Upper lobe of left lung (tissue), 6 donors: ENCODE results near the gene ST3GAL6. TPM values are rescaled to one million over a fixed set of nuclear protein-coding genes. Genes with fewer than 3 reads are reported as not detected.

Source experiments
- ATAC-seq, 2 donors: fragments of 200-7000 bp; cut with Tn5 transposase; one replicate each; pipeline ENCODE4 v1.9.1; 2022; ENCODE audit warnings: mild to moderate bottlenecking in 2 of 2, moderate library complexity in 2 of 2; ENCODE audit not compliant: low FRiP score in 2 of 2
- DNase-seq, 2 donors: peaks; one replicate each; pipeline ENCODE4 v3.0.0-alpha.2; 2019 to 2020
- H3K27ac ChIP-seq, 4 donors: fragments of 200-600 bp; sonication (generic); one replicate each; pipeline ENCODE4 v1.5.1; 2016 to 2019
- H3K27me3 ChIP-seq, 4 donors: fragments of 200-600 bp; sonication (generic); one replicate each; pipeline ENCODE4 v1.5.1; 2017 to 2019
- H3K36me3 ChIP-seq, 4 donors: fragments of 200-600 bp; sonication (generic); one replicate each; pipeline ENCODE4 v1.5.1; 2016 to 2019
- H3K4me1 ChIP-seq, 4 donors: fragments of 200-600 bp; sonication (generic); one replicate each; pipeline ENCODE4 v1.5.1; 2018 to 2019
- H3K4me3 ChIP-seq, 4 donors: fragments of 200-600 bp; sonication (generic); one replicate each; pipeline ENCODE4 v1.5.1; 2017 to 2019; ENCODE audit warnings: mild to moderate bottlenecking in 2 of 4, moderate library complexity in 1 of 4
- H3K9me3 ChIP-seq, 4 donors: fragments of 200-600 bp; sonication (generic); one replicate each; pipeline ENCODE4 v1.5.1; 2018 to 2019
- CTCF ChIP-seq, 6 experiments: fragments of 450-650 bp in 4 of 6; fragments of 200-600 bp in 2 of 6; sonication (generic) in 2 of 6; IDR thresholded peaks; one replicate each; pipeline ENCODE4 v1.5.1; 2016 to 2019; ENCODE audit warnings: antibody characterized with exemption in 6 of 6
- EP300 ChIP-seq, 4 donors: sonication (generic); formaldehyde crosslinking; IDR thresholded peaks; one replicate each; pipeline ENCODE4 v1.5.1; 2017; ENCODE audit warnings: antibody characterized with exemption in 4 of 4, control low read depth in 2 of 4
- POLR2A ChIP-seq, 4 donors: fragments of 450-650 bp; IDR thresholded peaks; one replicate each; pipeline ENCODE4 v1.5.1; 2016 to 2017; ENCODE audit warnings: antibody characterized with exemption in 4 of 4, mild to moderate bottlenecking in 2 of 4
- POLR2AphosphoS5 ChIP-seq, 2 donors: sonication (generic); formaldehyde crosslinking; IDR thresholded peaks; one replicate each; pipeline ENCODE4 v1.5.1; 2017; ENCODE audit warnings: antibody characterized with exemption in 2 of 2
- WGBS, 2 donors: methylation state at CpG; one replicate each; pipeline ENCODE4 v1.1.5; 2017 to 2018; 5-methylcytosine and 5-hydroxymethylcytosine counted together
- total RNA-seq, 6 donors: library from RNA; depleted of rRNA in 4 of 6; stranded (reverse); fragments of >200 nt in 4 of 6; gene quantifications; one replicate each; pipeline versions ENCODE4 v1.1.0 to v1.2.1, GENCODE V29; 2016 to 2021
- donor health status: DM: no; HTN: no; CAD: no; lungs with moderate emphysema.
- donor health status: DM: no; HTN: yes; CAD: no; lungs with severe emphysema.

The ST3GAL6 gene
- total RNA-seq, 6 donors from 2014 or later: 11.2 to 29.3 (median 24.5) TPM

DNA sequence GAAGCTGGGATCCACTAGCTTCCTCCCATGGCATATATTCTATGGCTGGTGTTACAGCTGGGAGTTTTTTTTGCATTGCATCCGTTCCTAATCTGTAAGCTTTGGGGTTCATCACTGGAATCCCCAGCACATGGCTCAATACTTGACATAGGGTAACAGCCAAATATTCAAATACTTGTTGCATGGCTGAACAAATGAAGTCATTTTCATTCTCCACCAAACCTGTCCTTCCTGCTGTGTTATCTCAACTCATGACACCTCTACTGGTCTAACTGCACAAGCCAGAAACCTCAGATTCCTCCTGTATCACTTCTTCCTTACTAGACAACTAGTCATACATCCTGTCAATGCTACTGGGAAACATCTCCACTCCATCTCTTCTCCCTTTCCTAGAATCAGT is 43.4 kb downstream of the ST3GAL6 start:
- DNase-seq (no peak), ATAC-seq (no peak)
- TF ChIP-seq EP300 (IDR thresholded peaks at IDR 0.05): no peak
- no peak for TF ChIP-seq CTCF (IDR thresholded peaks at IDR 0.05)
- TF ChIP-seq POLR2AphosphoS5 (IDR thresholded peaks at IDR 0.05): no peak
- TF ChIP-seq POLR2A (IDR thresholded peaks at IDR 0.05): no peak
- no peak overlapping the region for H3K27ac ChIP-seq
- no peaks in the 10 kb centered on the region for H3K9me3 ChIP-seq
- no peaks in the 10 kb centered on the region for H3K27me3 ChIP-seq
- peaks cover 0 to 23% (median 8%) of the 10 kb centered on the region in 4 donors for H3K36me3 ChIP-seq
- H3K4me1 ChIP-seq: peaks cover 0 to 3% (median 0%) of the 10 kb centered on the region in 4 donors
- no peak overlapping the region for H3K4me3 ChIP-seq
- WGBS, 2 donors: 85 to 93% methylated on average over 1 of the region's 1 CpG

GRCh38 chr3:98807011-98807410 is 43.9 kb downstream of the ST3GAL6 start:
- Histone ChIP-seq H3K4me3 (no peak overlapping the region), H3K4me1 (peaks cover 0 to 3% (median 0%) of the 10 kb centered on the region in 4 donors), H3K27me3 (no peaks in the 10 kb centered on the region), H3K27ac (no peak overlapping the region), H3K9me3 (no peaks in the 10 kb centered on the region), H3K36me3 (peaks cover 0 to 23% (median 8%) of the 10 kb centered on the region in 4 donors)
- ATAC-seq (no peak), DNase-seq (no peak)
- no peak for TF ChIP-seq POLR2A (IDR thresholded peaks at IDR 0.05)
- TF ChIP-seq EP300 (IDR thresholded peaks at IDR 0.05): no peak
- no peak for TF ChIP-seq POLR2AphosphoS5 (IDR thresholded peaks at IDR 0.05)
- no peak for TF ChIP-seq CTCF (IDR thresholded peaks at IDR 0.05)
- 97 to 98% methylated on average over 4 of the region's 4 CpGs for WGBS, 2 donors

DNA sequence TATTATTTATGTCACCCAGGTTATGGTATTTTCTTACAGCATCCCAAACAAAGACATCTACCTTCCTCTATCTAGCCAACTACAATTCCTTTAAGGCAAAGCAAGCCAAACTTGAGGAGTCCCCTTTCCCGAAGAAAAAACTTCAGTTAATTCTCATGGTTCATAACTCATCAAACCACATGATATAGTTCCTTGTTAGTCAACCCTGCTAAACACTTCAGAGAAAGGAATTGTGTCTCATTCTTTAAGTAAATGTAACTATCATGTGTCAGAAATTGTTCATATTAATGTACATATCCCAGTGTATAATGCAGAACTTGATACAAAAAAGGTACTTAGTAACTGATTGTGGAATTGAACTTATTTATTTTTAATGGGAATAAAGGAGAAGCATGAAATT is 44.4 kb downstream of the ST3GAL6 start:
- no peak overlapping the region for H3K4me3 ChIP-seq
- H3K27me3 ChIP-seq: no peaks in the 10 kb centered on the region
- no peaks in the 10 kb centered on the region for H3K9me3 ChIP-seq
- DNase-seq: no peak
- 64 to 75% methylated on average over 1 of the region's 1 CpG for WGBS, 2 donors
- H3K36me3 ChIP-seq: peaks cover 0 to 23% (median 8%) of the 10 kb centered on the region in 4 donors
- no peak for TF ChIP-seq CTCF (IDR thresholded peaks at IDR 0.05)
- no peak for TF ChIP-seq POLR2A (IDR thresholded peaks at IDR 0.05)
- TF ChIP-seq EP300 (IDR thresholded peaks at IDR 0.05): no peak
- TF ChIP-seq POLR2AphosphoS5 (IDR thresholded peaks at IDR 0.05): no peak
- ATAC-seq: no peak
- H3K4me1 ChIP-seq: peaks cover 0 to 3% (median 0%) of the 10 kb centered on the region in 4 donors
- H3K27ac ChIP-seq: no peak overlapping the region

DNA sequence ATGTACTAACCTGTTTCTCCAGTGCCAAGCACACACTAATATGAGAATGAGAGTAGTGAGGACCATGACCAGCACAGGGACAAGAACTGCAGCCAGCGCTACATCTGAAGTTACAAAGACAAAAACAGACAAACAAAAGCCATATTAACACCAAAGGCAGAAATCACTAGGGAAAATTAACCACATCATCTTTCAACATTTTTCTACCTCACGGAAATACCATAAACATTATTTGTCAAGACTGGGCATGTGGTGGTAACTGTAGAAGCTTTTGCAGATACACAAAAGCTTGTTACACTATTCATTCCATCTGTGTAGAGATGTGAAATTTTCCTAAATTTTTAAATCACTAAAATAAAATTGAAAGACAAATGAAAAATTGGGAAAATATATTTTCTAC is 44.9 kb downstream of the ST3GAL6 start:
- peaks cover 0 to 3% (median 0%) of the 10 kb centered on the region in 4 donors for H3K4me1 ChIP-seq
- no peaks in the 10 kb centered on the region for H3K27me3 ChIP-seq
- no peak overlapping the region for H3K27ac ChIP-seq
- DNase-seq (no peak), ATAC-seq (no peak)
- WGBS, 2 donors: 91 to 93% methylated on average over 2 of the region's 2 CpGs
- peaks cover 0 to 23% (median 8%) of the 10 kb centered on the region in 4 donors for H3K36me3 ChIP-seq
- TF ChIP-seq EP300 (IDR thresholded peaks at IDR 0.05): no peak
- no peak overlapping the region for H3K4me3 ChIP-seq
- H3K9me3 ChIP-seq: no peaks in the 10 kb centered on the region

DNA sequence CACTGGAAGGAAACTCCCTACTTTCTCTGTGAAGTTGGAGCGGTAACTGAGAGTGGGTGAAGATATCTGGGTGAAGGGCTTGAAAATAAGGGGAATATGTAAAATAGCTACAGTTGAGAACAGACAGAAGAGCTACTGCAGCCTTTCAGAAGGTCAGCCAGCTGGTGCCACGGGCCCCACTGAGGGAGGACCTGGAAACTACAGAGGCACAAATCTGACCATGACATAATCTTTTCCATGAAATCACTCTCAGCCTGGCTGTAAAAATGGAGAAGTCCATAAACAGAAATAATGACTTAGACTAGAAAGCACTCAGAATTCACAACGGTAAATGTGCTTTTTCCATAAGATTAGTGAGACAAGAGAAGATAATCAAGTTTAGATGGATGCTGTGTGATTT is 46.4 kb downstream of the ST3GAL6 start:
- Histone ChIP-seq H3K27me3 (no peaks in the 10 kb centered on the region), H3K4me3 (no peak overlapping the region), H3K36me3 (peaks cover 0 to 27% (median 8%) of the 10 kb centered on the region in 4 donors), H3K27ac (no peak overlapping the region), H3K4me1 (peaks cover 0 to 3% (median 0%) of the 10 kb centered on the region in 4 donors), H3K9me3 (no peaks in the 10 kb centered on the region)
- WGBS, 2 donors: 61 to 82% methylated on average over 3 of the region's 3 CpGs
- peak in 1 of 2 donors; percentile 49 for ATAC-seq
- TF ChIP-seq POLR2AphosphoS5 (IDR thresholded peaks at IDR 0.05) (no peak), POLR2A (IDR thresholded peaks at IDR 0.05) (no peak), EP300 (IDR thresholded peaks at IDR 0.05) (no peak), CTCF (IDR thresholded peaks at IDR 0.05) (no peak)
- DNase-seq: no peak
